CD4-positive, alpha-beta memory T cell (primary cell): ENCODE data around the gene HLA-DRB5. TPM values are rescaled to one million over a fixed set of nuclear protein-coding genes. Genes with fewer than 3 reads are reported as not detected.
"Not testable (repeated sequence)": the region's sequence is repeated elsewhere in the genome, so short reads cannot be mapped to it uniquely, and the experiment has no call there.

Experiments used
- CTCF ChIA-PET: fragments of 350-600 bp; sonication (Branson Sonifier 250); formaldehyde crosslinking; loops from one replicate; lab custom pipeline; 2021; ENCODE audit warnings: inconsistent platforms; ENCODE audit not compliant: partially characterized antibody; lab: Charles Lee
- POLR2A ChIA-PET: fragments of 350-600 bp; sonication (Branson Sonifier 250); formaldehyde crosslinking; loops from one replicate; lab custom pipeline; 2021; ENCODE audit not compliant: partially characterized antibody; lab: Charles Lee
- DNase-seq, 5 donors: peaks; one replicate each; pipeline versions ENCODE4 v3.0.0 to v3.0.0-alpha.2; 2020 to 2022; ENCODE audit warnings: mixed read lengths in 1 of 5
- H3K27ac ChIP-seq: one replicate; pipeline ENCODE4 v1.7.0; 2013; ENCODE audit warnings: low read depth, low read length
- H3K27me3 ChIP-seq: 2 replicates; pipeline ENCODE4 v1.7.0; 2013; ENCODE audit warnings: mild to moderate bottlenecking, low read length, moderate library complexity; ENCODE audit not compliant: insufficient read depth
- H3K36me3 ChIP-seq: 2 replicates; pipeline ENCODE4 v1.7.0; 2013; ENCODE audit warnings: mild to moderate bottlenecking, low read length, moderate library complexity; ENCODE audit not compliant: insufficient read depth
- H3K4me1 ChIP-seq: 2 replicates; pipeline ENCODE4 v1.7.0; 2013; ENCODE audit warnings: mild to moderate bottlenecking, low read length, moderate library complexity; ENCODE audit not compliant: insufficient read depth
- H3K4me3 ChIP-seq, 2 donors: one replicate each; pipeline ENCODE4 v1.7.0; 2013; ENCODE audit warnings: low read length in 2 of 2, mild to moderate bottlenecking in 1 of 2
- H3K9me3 ChIP-seq, 2 donors: one replicate each; pipeline ENCODE4 v1.7.0; 2013; ENCODE audit warnings: low read length in 2 of 2, control low read depth in 1 of 2; ENCODE audit not compliant: control insufficient read depth in 1 of 2
- H3K27ac Mint-ChIP-seq, 7 donors: one replicate each; pipeline ENCODE4 v1.8.0; 2020 to 2021; ENCODE audit warnings: mixed read lengths in 7 of 7, mild to moderate bottlenecking in 6 of 7, inconsistent platforms in 3 of 7, moderate library complexity in 3 of 7
- H3K27me3 Mint-ChIP-seq, 2 donors: one replicate each; pipeline ENCODE4 v1.8.0; 2020 to 2021; ENCODE audit warnings: mixed read lengths in 2 of 2
- H3K36me3 Mint-ChIP-seq, 2 donors: one replicate each; pipeline ENCODE4 v1.8.0; 2020 to 2021; ENCODE audit warnings: mixed read lengths in 2 of 2, inconsistent platforms in 1 of 2, mild to moderate bottlenecking in 1 of 2
- H3K4me1 Mint-ChIP-seq, 4 donors: one replicate each; pipeline ENCODE4 v1.8.0; 2020 to 2021; ENCODE audit warnings: mixed read lengths in 4 of 4, mild to moderate bottlenecking in 1 of 4
- H3K4me3 Mint-ChIP-seq, 8 donors: one replicate each; pipeline ENCODE4 v1.8.0; 2020 to 2021; ENCODE audit warnings: mixed read lengths in 8 of 8, mild to moderate bottlenecking in 7 of 8, moderate library complexity in 6 of 8, inconsistent platforms in 3 of 8
- H3K9me3 Mint-ChIP-seq, 8 donors: one replicate each; pipeline ENCODE4 v1.8.0; 2020 to 2021; ENCODE audit warnings: mixed read lengths in 8 of 8, mild to moderate bottlenecking in 5 of 8, inconsistent platforms in 3 of 8, moderate library complexity in 1 of 8
- intact Hi-C: fragments of 100-400 bp; cut with micrococcal nuclease; formaldehyde crosslinking; loops from one replicate; pipeline ENCODE4 v1.15.1; 2023
- polyA plus RNA-seq, 2 donors: library from polyadenylated mRNA; unstranded; fragments of 300-500 nt; fragmentation: Illumina TruSeq; gene quantifications; one replicate each; pipeline ENCODE4 v1.2.3, GENCODE V29; 2021
- total RNA-seq, 2 experiments: library from RNA; stranded (reverse); gene quantifications; one replicate each; pipeline ENCODE4 v1.2.3, GENCODE V29; 2021

HLA-DRB5 gene
- total and polyA plus RNA-seq, 4 experiments from 2014 or later, result 0.46 to 14.2 (median 1.4) TPM

DNA sequence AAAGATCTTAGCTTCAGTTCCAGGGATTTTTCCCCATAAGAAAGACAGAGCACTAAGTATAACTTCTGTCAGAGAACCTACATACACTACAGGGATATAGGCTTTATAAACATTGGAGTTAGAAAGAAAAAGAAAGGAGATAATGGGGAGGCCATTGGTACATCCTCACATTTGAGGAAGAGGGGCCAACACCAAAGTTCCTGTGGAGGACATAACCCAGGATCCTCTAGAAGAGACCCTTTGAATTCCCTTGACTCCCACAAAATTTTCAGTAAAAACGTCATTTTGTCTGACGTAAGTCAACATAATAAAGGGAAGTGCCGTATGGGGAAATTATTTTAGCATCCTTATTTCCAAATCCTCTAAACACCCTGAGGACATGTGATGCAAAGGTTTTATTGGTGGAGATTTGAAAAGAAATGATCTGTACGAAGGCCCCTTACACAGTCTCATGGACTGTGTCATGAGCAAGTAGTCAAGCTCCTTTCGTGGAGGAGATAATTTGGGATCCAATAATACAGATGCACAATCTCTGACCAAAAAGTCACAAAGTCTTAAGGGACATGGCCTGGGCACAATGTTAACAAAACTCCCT, 57.2 kb downstream of the HLA-DRB5 start:
- H3K9me3 Mint-ChIP-seq, result peaks cover 0 to 6% (median 3%) of the 10 kb centered on the region in 8 donors
- ChIA-PET CTCF (no interaction called here), POLR2A (no interaction called here)
- no peak overlapping the region for H3K27ac ChIP-seq
- no peak overlapping the region for H3K4me3 ChIP-seq
- no peak for DNase-seq
- peaks cover 7% of the 10 kb centered on the region for H3K27me3 ChIP-seq
- H3K27ac Mint-ChIP-seq, result no peak overlapping the region
- no peaks in the 10 kb centered on the region for H3K36me3 ChIP-seq
- no peaks in the 10 kb centered on the region for H3K4me1 ChIP-seq
- H3K9me3 ChIP-seq, result no peaks in the 10 kb centered on the region
- no peaks in the 10 kb centered on the region for H3K36me3 Mint-ChIP-seq
- H3K27me3 Mint-ChIP-seq, result peaks cover 19 to 35% of the 10 kb centered on the region in 2 donors
- no peak overlapping the region for H3K4me3 Mint-ChIP-seq
- intact Hi-C loops, result no loop called here
- H3K4me1 Mint-ChIP-seq, result peaks cover 0 to 3% (median under 1%) of the 10 kb centered on the region in 4 donors

GRCh38 chr6:32467743-32468503, 62.2 kb downstream of the HLA-DRB5 start:
- H3K36me3 ChIP-seq, H3K27ac Mint-ChIP-seq, H3K4me3 Mint-ChIP-seq, H3K27me3 ChIP-seq, H3K9me3 ChIP-seq, POLR2A ChIA-PET, H3K36me3 Mint-ChIP-seq, intact Hi-C loops, H3K27ac ChIP-seq, CTCF ChIA-PET, DNase-seq, H3K4me3 ChIP-seq, H3K4me1 ChIP-seq, H3K4me1 Mint-ChIP-seq: not testable (repeated sequence)
- peaks cover 16 to 27% of the 10 kb centered on the region in 2 donors for H3K27me3 Mint-ChIP-seq
- peaks cover 0 to 27% (median 18%) of the 10 kb centered on the region in 8 donors for H3K9me3 Mint-ChIP-seq

Other genes with a start within 250 kb of the HLA-DRB5 start
- not detected for gene TSBP1, start 158.4 kb downstream of the HLA-DRB5 start, total RNA-seq
- not detected for gene TSBP1, start 158.4 kb downstream of the HLA-DRB5 start, polyA plus RNA-seq
- not detected for gene BTNL2, start 123.1 kb downstream of the HLA-DRB5 start, total RNA-seq
- not detected for gene BTNL2, start 123.1 kb downstream of the HLA-DRB5 start, polyA plus RNA-seq
- gene HLA-DRA, start 90.4 kb downstream of the HLA-DRB5 start, total RNA-seq, result 10 to 100 TPM; 24.3 to 25.1 TPM
- 100 to 1,000 TPM in 1 of 2 donors, 1 to 10 TPM in 1; 6.9 to 112 TPM for gene HLA-DRA, start 90.4 kb downstream of the HLA-DRB5 start, polyA plus RNA-seq
- 10 to 100 TPM; 14.2 to 14.3 TPM for gene HLA-DRB1, start 59.6 kb upstream of the HLA-DRB5 start, total RNA-seq
- gene HLA-DRB1, start 59.6 kb upstream of the HLA-DRB5 start, polyA plus RNA-seq, result 10 to 100 TPM in 1 of 2 donors, 1 to 10 TPM in 1; 6.9 to 31.6 TPM
- gene HLA-DQA1, start 107.1 kb upstream of the HLA-DRB5 start, total RNA-seq, result 1 to 10 TPM; 5.8 to 6.7 TPM
- 1 to 10 TPM in 1 of 2 donors, not detected in 1; 4.7 TPM for gene HLA-DQA1, start 107.1 kb upstream of the HLA-DRB5 start, polyA plus RNA-seq
- 1 to 10 TPM; 6.3 to 9.9 TPM for gene HLA-DQB1, start 136.4 kb upstream of the HLA-DRB5 start, total RNA-seq
- 10 to 100 TPM in 1 of 2 donors, 1 to 10 TPM in 1; 1.4 to 11.1 TPM for gene HLA-DQB1, start 136.4 kb upstream of the HLA-DRB5 start, polyA plus RNA-seq
- not detected for gene HLA-DQA2, start 211.1 kb upstream of the HLA-DRB5 start, total RNA-seq
- under 1 TPM in 1 of 2 donors, not detected in 1; 0.77 TPM for gene HLA-DQA2, start 211.1 kb upstream of the HLA-DRB5 start, polyA plus RNA-seq
- gene HLA-DQB2, start 233.2 kb upstream of the HLA-DRB5 start, total RNA-seq, result not detected
- 1 to 10 TPM in 1 of 2 donors, not detected in 1; 2.9 TPM for gene HLA-DQB2, start 233.2 kb upstream of the HLA-DRB5 start, polyA plus RNA-seq